Small intestine (tissue), 7 donors: Measurements from ENCODE around the gene RPA3. TPM values are rescaled to one million over a fixed set of nuclear protein-coding genes. Genes with fewer than 3 reads are reported as not detected.

Experiments used
- DNase-seq, 2 donors: peaks; one replicate each; pipeline versions ENCODE4 v3.0.0 to v3.0.0-alpha.2; 2013
- FAIRE-seq: peaks from 2 replicates; lab custom pipeline; 2012; peaks lifted over from hg19 to GRCh38; lab: Jason Lieb, UNC
- H3K27ac ChIP-seq, 3 donors: one replicate each; pipeline ENCODE4 v1.5.1; 2013; ENCODE audit warnings: low read length in 2 of 3, mild to moderate bottlenecking in 2 of 3, control low read depth in 1 of 3, inconsistent platforms in 1 of 3, low read depth in 1 of 3, moderate library complexity in 1 of 3
- H3K27me3 ChIP-seq, 3 donors: one replicate each; pipeline ENCODE4 v1.6.1; 2013; ENCODE audit warnings: low read length in 3 of 3, inconsistent platforms in 1 of 3; ENCODE audit not compliant: control insufficient read depth in 3 of 3, insufficient read depth in 3 of 3
- H3K36me3 ChIP-seq, 3 donors: one replicate each; pipeline ENCODE4 v1.6.1; 2013; ENCODE audit warnings: low read length in 3 of 3, inconsistent platforms in 1 of 3, low read depth in 1 of 3, mild to moderate bottlenecking in 1 of 3, moderate library complexity in 1 of 3; ENCODE audit not compliant: control insufficient read depth in 3 of 3, insufficient read depth in 2 of 3
- H3K4me1 ChIP-seq, 3 donors: one replicate each; pipeline ENCODE4 v1.6.1; 2013; ENCODE audit warnings: low read length in 2 of 3, inconsistent platforms in 1 of 3, low read depth in 1 of 3, mild to moderate bottlenecking in 1 of 3, moderate library complexity in 1 of 3; ENCODE audit not compliant: control insufficient read depth in 3 of 3, insufficient read depth in 2 of 3
- H3K4me3 ChIP-seq, 3 donors: one replicate each; pipeline ENCODE4 v1.5.1; 2013; ENCODE audit warnings: low read length in 3 of 3, control low read depth in 1 of 3, inconsistent platforms in 1 of 3, low read depth in 1 of 3, mild to moderate bottlenecking in 1 of 3, moderate library complexity in 1 of 3
- H3K9me3 ChIP-seq, 2 donors: one replicate each; pipeline ENCODE4 v1.6.1; 2013; ENCODE audit warnings: low read depth in 1 of 2, low read length in 1 of 2; ENCODE audit not compliant: control insufficient read depth in 2 of 2, insufficient read depth in 1 of 2
- WGBS, 3 donors: extraction: QIAGEN DNeasy Blood & Tissue Kit; methylation state at CpG; one replicate each; pipeline ENCODE4 v1.1.7; 2013; 5-methylcytosine and 5-hydroxymethylcytosine counted together
- polyA plus RNA-seq, 4 donors: library from polyadenylated mRNA; stranded (reverse) in 3 of 4; unstranded in 1 of 4; fragments of 200-250 nt in 3 of 4; fragments of 120-200 nt in 1 of 4; gene quantifications; one replicate each; pipeline versions ENCODE4 v1.2.1 to v1.2.3, GENCODE V29; 2013
- donor health status: healthy with polysubstance abuse.
- donor health status: control.
- donor health status: control.
- donor health status: Bipolar disorder and iron deficiency.
- donor health status: healthy.

RPA3 gene
- polyA plus RNA-seq, 4 donors, result 30.0 to 37.2 (median 33.6) TPM

- no peak for DNase-seq
- 69 to 90% (median 75%) methylated on average over 4 of the region's 4 CpGs for WGBS, 3 donors
- Histone ChIP-seq H3K27me3 (no peaks in the 10 kb centered on the region), H3K27ac (no peak overlapping the region), H3K4me1 (peaks cover 0 to 2% (median 0%) of the 10 kb centered on the region in 3 donors), H3K36me3 (peaks cover 0 to 3% (median 0%) of the 10 kb centered on the region in 3 donors), H3K9me3 (no peaks in the 10 kb centered on the region), H3K4me3 (no peak overlapping the region)
- no peak for FAIRE-seq
Measured at GRCh38 chr7:7739204-7740036, 21.0 kb upstream of the RPA3 start.

DNA sequence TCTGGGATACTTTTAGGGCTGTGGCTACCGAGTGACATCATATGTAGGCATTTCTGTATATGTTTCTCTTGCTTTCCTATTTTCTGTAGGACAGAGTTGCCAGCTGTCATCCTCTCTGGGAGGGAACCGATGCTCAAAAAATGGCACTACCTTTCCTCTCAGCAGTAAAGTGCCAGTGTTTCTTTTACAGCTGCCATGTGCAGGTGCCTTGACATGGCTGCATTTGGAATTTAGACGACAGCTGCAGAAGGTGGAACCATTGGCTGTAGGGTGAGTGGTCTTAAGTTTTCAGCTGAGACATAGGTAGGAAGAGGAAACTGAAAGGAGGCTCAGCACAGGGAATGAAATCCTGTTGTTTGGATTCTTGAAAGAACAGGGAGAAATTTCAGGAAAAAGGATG is 20.2 kb upstream of the RPA3 start:
- DNase-seq, result no peak
- Histone ChIP-seq H3K36me3 (peaks cover 0 to 3% (median 0%) of the 10 kb centered on the region in 3 donors), H3K27ac (no peak overlapping the region), H3K9me3 (no peaks in the 10 kb centered on the region), H3K27me3 (no peaks in the 10 kb centered on the region), H3K4me3 (no peak overlapping the region), H3K4me1 (peaks cover 0 to 2% (median 0%) of the 10 kb centered on the region in 3 donors)
- FAIRE-seq, result no peak
- WGBS, 3 donors, result 91 to 99% (median 92%) methylated on average over 3 of the region's 3 CpGs

DNA sequence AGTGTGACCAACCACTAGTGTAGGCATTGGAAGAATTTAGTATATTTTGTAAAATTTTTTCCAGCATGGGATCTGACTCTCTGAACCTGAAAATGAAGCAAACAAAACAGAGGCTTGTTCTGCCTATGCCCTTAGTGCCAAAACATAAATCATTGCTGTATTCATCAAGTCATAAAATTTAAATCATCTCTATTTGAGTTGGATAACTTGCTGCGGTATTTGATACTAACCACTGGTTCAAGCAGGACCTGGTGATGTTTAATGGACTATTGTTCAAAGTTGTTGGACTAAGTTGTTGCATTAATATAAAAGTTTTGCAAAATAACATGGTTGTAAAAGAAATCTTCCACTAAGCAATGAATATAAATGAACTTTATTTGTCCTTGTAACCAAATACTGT is 19.8 kb upstream of the RPA3 start:
- Histone ChIP-seq H3K9me3 (no peaks in the 10 kb centered on the region), H3K27ac (no peak overlapping the region), H3K4me3 (no peak overlapping the region), H3K27me3 (no peaks in the 10 kb centered on the region), H3K36me3 (peaks cover 0 to 3% (median 0%) of the 10 kb centered on the region in 3 donors), H3K4me1 (peaks cover 0 to 2% (median 0%) of the 10 kb centered on the region in 3 donors)
- WGBS, 3 donors, result 43 to 72% (median 70%) methylated on average over 1 of the region's 1 CpG
- FAIRE-seq (no peak), DNase-seq (no peak)

DNA sequence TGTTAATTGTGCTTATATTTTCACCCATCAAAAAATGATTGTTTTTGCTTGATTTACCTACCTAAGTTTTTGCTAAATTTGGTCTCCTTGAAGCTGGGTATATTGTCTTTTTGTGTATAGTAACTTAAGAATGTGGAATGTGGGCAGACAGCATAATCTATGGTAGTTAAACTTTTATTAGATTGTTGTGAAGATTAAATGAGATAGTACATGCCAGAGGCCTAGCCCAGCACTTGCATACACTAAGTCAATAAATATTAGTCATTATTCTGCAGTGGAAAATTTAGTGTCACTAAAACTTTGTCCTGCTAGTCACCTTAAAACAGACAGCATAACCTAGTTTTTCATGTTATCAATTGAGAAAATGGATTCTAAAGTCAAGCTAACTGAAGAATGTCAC is 19.3 kb upstream of the RPA3 start:
- no peak overlapping the region for H3K27ac ChIP-seq
- H3K9me3 ChIP-seq, result no peaks in the 10 kb centered on the region
- DNase-seq (peak in 1 of 2 donors; percentile 10), FAIRE-seq (no peak)
- no peak overlapping the region for H3K4me3 ChIP-seq
- H3K4me1 ChIP-seq, result peaks cover 0 to 2% (median 0%) of the 10 kb centered on the region in 3 donors
- H3K27me3 ChIP-seq, result no peaks in the 10 kb centered on the region
- H3K36me3 ChIP-seq, result peaks cover 0 to 3% (median 0%) of the 10 kb centered on the region in 3 donors

DNA sequence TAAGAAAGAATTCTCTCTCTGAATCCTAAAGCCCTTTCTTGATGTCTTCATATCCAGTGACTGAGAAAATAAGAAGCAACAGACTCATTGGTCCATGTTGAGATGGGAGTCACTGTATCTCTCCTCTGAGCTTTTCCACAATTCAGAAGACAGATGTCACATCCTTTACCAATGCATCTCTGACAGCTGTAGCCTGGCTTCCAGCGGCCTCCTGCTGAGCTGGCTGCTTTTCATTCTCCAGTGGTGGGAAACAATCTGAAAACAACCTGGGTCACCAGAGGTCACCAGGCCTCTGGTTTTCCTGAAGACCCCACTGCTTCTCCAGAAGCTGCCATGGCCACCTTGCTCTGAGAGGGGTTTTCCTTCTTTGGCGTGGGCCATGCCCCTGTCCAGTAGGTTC is 18.3 kb upstream of the RPA3 start:
- Histone ChIP-seq H3K27me3 (no peaks in the 10 kb centered on the region), H3K9me3 (no peaks in the 10 kb centered on the region), H3K27ac (no peak overlapping the region), H3K4me1 (peaks cover 0 to 2% (median 0%) of the 10 kb centered on the region in 3 donors), H3K4me3 (no peak overlapping the region), H3K36me3 (peaks cover 0 to 3% (median 0%) of the 10 kb centered on the region in 3 donors)
- DNase-seq, result no peak
- WGBS, 3 donors, result 91 to 100% (median 96%) methylated on average over 2 of the region's 2 CpGs
- no peak for FAIRE-seq

- WGBS, 3 donors, result 82 to 89% (median 89%) methylated on average over 4 of the region's 4 CpGs
- FAIRE-seq (no peak), DNase-seq (peak in 1 of 2 donors; percentile 10)
- H3K9me3 ChIP-seq, result no peaks in the 10 kb centered on the region
- no peaks in the 10 kb centered on the region for H3K4me1 ChIP-seq
- no peak overlapping the region for H3K4me3 ChIP-seq
- H3K27me3 ChIP-seq, result no peaks in the 10 kb centered on the region
- no peak overlapping the region for H3K27ac ChIP-seq
- peaks cover 0 to 3% (median 0%) of the 10 kb centered on the region in 3 donors for H3K36me3 ChIP-seq
Measured at GRCh38 chr7:7732621-7733281, 14.3 kb upstream of the RPA3 start.

DNA sequence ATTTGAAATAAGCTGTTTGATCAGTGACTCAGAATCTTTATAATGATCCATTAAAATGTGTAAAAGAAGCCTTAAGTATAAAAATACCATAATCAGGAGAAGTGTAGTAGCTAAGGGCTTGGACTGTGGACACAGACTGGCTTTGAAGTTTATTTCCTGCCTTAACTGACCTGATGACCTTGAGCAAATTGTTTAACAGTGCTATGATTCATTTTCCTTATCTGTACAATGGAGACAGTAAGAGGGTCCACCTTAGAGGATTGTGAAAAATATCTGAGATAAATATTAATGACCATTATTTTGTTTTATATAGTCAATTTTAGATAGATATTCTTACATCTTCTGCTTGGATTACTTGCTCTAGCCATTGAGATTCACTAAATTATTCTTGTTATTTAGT is 13.3 kb upstream of the RPA3 start:
- Histone ChIP-seq H3K4me3 (no peak overlapping the region), H3K4me1 (no peaks in the 10 kb centered on the region), H3K36me3 (peaks cover 0 to 2% (median 0%) of the 10 kb centered on the region in 3 donors), H3K27me3 (no peaks in the 10 kb centered on the region), H3K9me3 (no peaks in the 10 kb centered on the region), H3K27ac (no peak overlapping the region)
- FAIRE-seq (no peak), DNase-seq (peak; percentile 48 to 52)

DNA sequence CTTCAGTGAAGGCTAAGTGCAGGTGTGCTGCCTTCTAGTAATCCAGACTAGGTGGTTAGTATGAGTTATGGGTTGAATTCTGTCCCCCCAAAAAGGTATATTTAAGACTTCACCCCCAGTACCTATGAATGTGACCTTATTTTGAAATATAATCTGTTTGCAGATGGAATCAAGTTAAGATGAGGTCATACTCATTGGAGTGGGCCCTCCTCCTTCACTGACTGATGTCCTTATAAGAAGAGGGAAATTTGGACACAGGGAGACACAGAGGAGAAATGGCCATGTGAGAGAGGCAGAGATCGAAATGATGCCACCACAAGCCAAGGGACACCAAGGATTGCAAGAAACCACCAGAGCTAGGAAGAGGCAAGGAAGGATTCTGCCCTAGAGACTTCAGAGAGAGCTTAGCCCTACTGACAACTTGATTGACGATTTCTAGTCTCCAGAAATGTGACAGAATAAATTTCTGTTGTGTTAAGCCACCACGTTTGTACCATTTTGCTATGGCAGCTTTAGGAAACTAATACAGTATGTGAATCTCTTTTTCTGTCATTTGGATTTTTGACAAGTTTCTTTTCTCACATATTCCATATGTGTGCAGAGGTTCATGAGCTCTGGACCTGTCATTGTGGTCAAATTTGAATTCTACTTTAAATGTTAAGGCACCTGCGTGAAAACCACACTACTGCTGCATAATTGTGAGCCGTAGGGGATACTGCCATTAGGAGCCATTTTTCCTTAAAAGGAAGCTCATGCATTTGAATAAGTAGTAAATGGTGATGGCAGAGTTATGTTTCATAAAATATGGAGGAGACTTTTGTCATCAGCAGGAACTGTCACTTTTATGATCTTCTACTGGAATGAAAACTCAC is 2.6 kb upstream of the RPA3 start:
- FAIRE-seq, result no peak
- H3K27ac ChIP-seq, result no peak overlapping the region
- no peaks in the 10 kb centered on the region for H3K36me3 ChIP-seq
- WGBS, 3 donors, result 87 to 99% (median 91%) methylated on average over 5 of the region's 5 CpGs
- no peak overlapping the region for H3K4me3 ChIP-seq
- H3K4me1 ChIP-seq, result peaks cover 0 to 2% (median 0%) of the 10 kb centered on the region in 3 donors
- no peaks in the 10 kb centered on the region for H3K9me3 ChIP-seq
- no peaks in the 10 kb centered on the region for H3K27me3 ChIP-seq
- no peak for DNase-seq
